Pancreas (tissue), 10 donors: ENCODE data around the gene ADAM11. TPM values are rescaled to one million over a fixed set of nuclear protein-coding genes. Genes with fewer than 3 reads are reported as not detected.
A peak's percentile ranks its signal among the peaks of the same experiment; 100 is the strongest.

Source experiments
- ATAC-seq, 4 donors: fragments of 200-7000 bp; cut with Tn5 transposase; one replicate each; pipeline versions ENCODE4 v1.8.0 to v1.9.1; 2020; ENCODE audit warnings: mild to moderate bottlenecking in 4 of 4, moderate library complexity in 4 of 4
- DNase-seq, 6 donors: peaks; one replicate each; pipeline ENCODE4 v3.0.0-alpha.2; 2020
- FAIRE-seq: peaks from 2 replicates; lab custom pipeline; 2012; peaks lifted over from hg19 to GRCh38; lab: Jason Lieb, UNC
- H3K27ac ChIP-seq, 4 donors: fragments of 200-600 bp; sonication (generic); 1 replicate in 3 of 4; 2 replicates in 1 of 4; pipeline versions ENCODE4 v1.5.0 to v1.8.0; 2020
- H3K27me3 ChIP-seq, 4 donors: fragments of 200-600 bp; one replicate each; pipeline ENCODE4 v1.8.0; 2021
- H3K36me3 ChIP-seq, 3 donors: fragments of 200-600 bp; sonication (generic) in 1 of 3; one replicate each; pipeline versions ENCODE4 v1.5.0 to v1.8.0; 2020 to 2021
- H3K4me1 ChIP-seq, 3 donors: fragments of 200-600 bp; one replicate each; pipeline ENCODE4 v1.8.0; 2021
- H3K4me3 ChIP-seq, 4 donors: fragments of 200-600 bp; sonication (generic) in 2 of 4; one replicate each; pipeline versions ENCODE4 v1.5.0 to v1.8.0; 2020 to 2021
- H3K9me3 ChIP-seq, 4 donors: fragments of 200-600 bp; one replicate each; pipeline ENCODE4 v1.8.0; 2021
- WGBS, 2 donors: extraction: QIAGEN DNeasy Blood & Tissue Kit; methylation state at CpG; one replicate each; pipeline ENCODE4 v1.1.7; 2013; 5-methylcytosine and 5-hydroxymethylcytosine counted together
- intact Hi-C, 3 donors: fragments of 100-400 bp; cut with DNase I; formaldehyde crosslinking; loops; one replicate each; pipeline versions ENCODE4 v1.11.1 to v1.14.2; 2022
- polyA plus RNA-seq, 2 donors: library from polyadenylated mRNA; stranded (reverse); fragments of 200-250 nt; gene quantifications; one replicate each; pipeline ENCODE4 v1.2.3, GENCODE V29; 2013
- total RNA-seq, 6 donors: library from RNA; stranded (reverse); fragmentation: NEBNext Ultra II Directional in 4 of 6; extraction: Animal tissue kit (Norgen Biotek cat#: 25700) in 4 of 6; gene quantifications; one replicate each; pipeline versions ENCODE4 v1.2.1 to v1.2.4, GENCODE V29; 2021 to 2023
- TF ChIP-seq, protein P1 (sequence below), 4 donors: fragments of 200-600 bp; sonication (generic) in 3 of 4; IDR thresholded peaks; one replicate each; pipeline versions ENCODE4 v1.5.0 to v1.8.0; 2021; ENCODE audit warnings: antibody characterized with exemption in 4 of 4
- donor health status: healthy with polysubstance abuse.
- donor health status: DM: no; HTN: no; CAD: no; lungs with moderate emphysema.
- donor health status: DM: no; HTN: no; CAD: no.
- donor health status: control.
- donor health status: control.
- donor health status: Bipolar disorder and iron deficiency.
- donor health status: DM: yes; HTN: yes; CAD: no.
- donor health status: DM: no; HTN: no; CAD: no.
- donor health status: DM: no; HTN: no; CAD: no.
- donor health status: DM: yes; HTN: yes; CAD: no.

The ADAM11 gene
- total and polyA plus RNA-seq, 8 donors, result 0.03 to 0.40 (median 0.18) TPM

DNA sequence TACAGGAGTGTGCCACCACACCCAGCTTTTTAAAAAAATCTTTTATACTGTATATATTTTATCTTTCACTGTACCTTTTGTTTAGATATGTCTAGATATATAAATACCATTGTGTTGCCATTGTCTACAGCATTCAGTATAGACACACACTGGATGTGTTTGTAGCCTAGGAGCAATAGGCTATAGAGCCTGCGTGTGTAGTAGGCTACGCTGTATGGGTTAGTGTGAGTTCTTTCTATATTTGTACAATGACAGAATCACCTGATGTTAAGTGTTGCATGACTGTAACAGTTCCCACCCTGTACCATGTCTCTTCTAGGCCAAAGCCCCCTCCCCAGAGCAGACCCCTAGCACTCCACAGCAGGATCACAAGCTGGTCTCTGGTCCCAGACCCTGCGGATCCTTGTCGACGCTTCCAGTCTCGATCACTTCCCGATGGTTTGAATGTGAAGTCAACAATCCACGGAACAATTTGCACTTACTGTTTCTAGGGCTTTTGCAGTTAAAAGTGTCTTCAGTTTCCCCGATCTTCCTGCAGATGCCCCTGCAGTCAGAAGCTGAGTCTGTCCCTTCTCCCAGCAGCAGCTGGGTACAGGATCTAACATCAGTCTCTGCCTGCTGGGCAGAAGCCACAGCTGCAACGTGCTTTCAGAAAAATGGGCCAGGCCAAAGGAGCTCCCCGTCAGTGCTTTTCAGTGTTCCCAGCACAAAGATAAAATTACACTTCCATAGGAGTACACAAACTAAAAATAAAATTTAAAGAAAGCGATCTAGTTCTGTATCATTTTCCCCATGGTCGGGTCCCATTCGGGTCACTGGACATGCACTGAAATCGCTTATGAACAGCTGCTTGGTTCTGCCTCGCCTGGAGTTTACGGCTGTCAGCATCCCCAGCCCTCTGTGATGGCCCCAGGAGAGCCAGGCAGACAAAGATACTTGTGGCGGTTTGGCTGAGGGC lies 35.4 kb downstream of the ADAM11 start:
- H3K27me3 ChIP-seq, result no peaks in the 10 kb centered on the region
- intact Hi-C loops, result no loop called here
- TF ChIP-seq, protein P1, sequence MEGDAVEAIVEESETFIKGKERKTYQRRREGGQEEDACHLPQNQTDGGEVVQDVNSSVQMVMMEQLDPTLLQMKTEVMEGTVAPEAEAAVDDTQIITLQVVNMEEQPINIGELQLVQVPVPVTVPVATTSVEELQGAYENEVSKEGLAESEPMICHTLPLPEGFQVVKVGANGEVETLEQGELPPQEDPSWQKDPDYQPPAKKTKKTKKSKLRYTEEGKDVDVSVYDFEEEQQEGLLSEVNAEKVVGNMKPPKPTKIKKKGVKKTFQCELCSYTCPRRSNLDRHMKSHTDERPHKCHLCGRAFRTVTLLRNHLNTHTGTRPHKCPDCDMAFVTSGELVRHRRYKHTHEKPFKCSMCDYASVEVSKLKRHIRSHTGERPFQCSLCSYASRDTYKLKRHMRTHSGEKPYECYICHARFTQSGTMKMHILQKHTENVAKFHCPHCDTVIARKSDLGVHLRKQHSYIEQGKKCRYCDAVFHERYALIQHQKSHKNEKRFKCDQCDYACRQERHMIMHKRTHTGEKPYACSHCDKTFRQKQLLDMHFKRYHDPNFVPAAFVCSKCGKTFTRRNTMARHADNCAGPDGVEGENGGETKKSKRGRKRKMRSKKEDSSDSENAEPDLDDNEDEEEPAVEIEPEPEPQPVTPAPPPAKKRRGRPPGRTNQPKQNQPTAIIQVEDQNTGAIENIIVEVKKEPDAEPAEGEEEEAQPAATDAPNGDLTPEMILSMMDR (IDR thresholded peaks at IDR 0.05), result no peak
- H3K36me3 ChIP-seq, result no peaks in the 10 kb centered on the region
- ATAC-seq (no peak), FAIRE-seq (no peak), DNase-seq (no peak)
- no peaks in the 10 kb centered on the region for H3K4me1 ChIP-seq
- no peaks in the 10 kb centered on the region for H3K9me3 ChIP-seq
- no peak overlapping the region for H3K27ac ChIP-seq
- WGBS, 2 donors, result 75 to 82% methylated on average over 18 of the region's 18 CpGs
- no peak overlapping the region for H3K4me3 ChIP-seq

DNA sequence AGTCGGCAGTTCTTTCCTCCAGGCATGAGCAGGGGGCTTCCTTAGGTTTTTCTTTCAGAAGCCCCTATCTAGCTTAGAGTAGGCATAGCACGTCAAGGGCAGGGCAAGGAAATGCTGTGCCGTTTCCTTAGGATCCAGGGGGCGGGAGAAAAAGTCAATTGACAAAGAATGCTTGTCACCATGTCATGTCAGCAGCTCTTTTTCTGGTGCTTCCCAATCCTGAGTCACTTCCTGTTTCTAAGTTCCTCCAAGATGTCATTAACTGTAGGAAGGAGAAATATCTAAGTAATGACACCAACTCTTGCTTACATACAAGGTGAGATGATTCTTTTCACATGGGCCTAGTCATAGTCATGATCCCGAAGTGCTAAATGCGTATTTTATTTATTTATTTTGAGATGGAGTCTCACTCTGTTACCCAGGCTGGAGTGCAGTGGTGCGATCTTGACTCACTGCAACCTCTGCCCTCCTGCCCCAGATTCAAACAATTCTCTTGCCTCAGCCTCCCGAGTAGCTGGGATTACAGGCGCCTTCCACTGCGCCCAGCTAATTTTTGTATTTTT lies 36.1 kb downstream of the ADAM11 start:
- Histone ChIP-seq H3K36me3 (no peaks in the 10 kb centered on the region), H3K9me3 (no peaks in the 10 kb centered on the region), H3K4me1 (no peaks in the 10 kb centered on the region), H3K4me3 (no peak overlapping the region), H3K27me3 (no peaks in the 10 kb centered on the region), H3K27ac (no peak overlapping the region)
- intact Hi-C loops, result no loop called here
- DNase-seq (no peak), FAIRE-seq (no peak), ATAC-seq (peak in 2 of 4 donors; percentile 50 to 54)
- TF ChIP-seq, protein P1 (IDR thresholded peaks at IDR 0.05), result no peak
- WGBS, 2 donors, result 62 to 64% methylated on average over 10 of the region's 10 CpGs

DNA sequence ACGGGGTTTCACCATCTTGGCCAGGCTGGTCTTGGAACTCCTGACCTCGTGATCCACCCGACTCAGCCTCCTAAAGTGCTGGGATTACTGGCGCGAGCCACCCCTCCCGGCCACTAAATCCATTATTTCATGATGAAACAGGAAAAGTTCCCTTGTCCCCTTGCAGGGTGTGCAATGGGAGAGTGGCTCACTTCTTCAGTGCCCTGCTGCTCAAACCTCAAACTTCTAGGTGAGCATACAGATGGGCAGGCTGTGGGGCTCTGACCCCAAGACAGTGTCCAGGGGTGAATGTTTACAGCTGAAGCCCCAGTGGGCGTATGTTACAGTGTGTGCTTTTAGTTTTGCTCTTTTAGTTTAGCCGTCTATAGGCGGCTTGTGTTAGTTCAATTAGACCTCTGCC lies 36.6 kb downstream of the ADAM11 start:
- Histone ChIP-seq H3K27ac (no peak overlapping the region), H3K9me3 (no peaks in the 10 kb centered on the region), H3K4me1 (no peaks in the 10 kb centered on the region), H3K4me3 (no peak overlapping the region), H3K36me3 (no peaks in the 10 kb centered on the region), H3K27me3 (no peaks in the 10 kb centered on the region)
- ATAC-seq (no peak), FAIRE-seq (no peak), DNase-seq (no peak)
- 69 to 80% methylated on average over 9 of the region's 9 CpGs for WGBS, 2 donors
- TF ChIP-seq, protein P1 (IDR thresholded peaks at IDR 0.05), result no peak
- intact Hi-C loops, result no loop called here

DNA sequence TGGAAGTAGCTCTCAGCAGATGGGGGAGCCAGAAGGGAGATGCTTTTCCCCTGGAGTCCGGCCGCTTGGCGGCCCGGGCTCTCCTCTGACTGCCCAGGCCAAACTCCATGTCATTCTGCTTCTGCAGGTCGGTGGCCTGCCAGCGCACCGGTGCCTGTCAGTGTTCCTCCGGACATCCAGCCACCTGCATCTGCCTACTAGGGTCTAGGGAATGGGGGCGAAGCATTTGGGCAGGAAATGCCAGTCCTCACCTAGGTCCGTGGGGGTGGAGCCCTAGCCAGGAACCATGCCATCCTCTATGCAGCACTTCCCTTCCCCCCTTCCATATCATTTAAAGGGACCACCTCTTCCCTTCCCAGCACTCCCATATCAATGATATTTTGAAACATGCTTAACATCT lies 37.1 kb downstream of the ADAM11 start:
- Histone ChIP-seq H3K4me3 (no peak overlapping the region), H3K4me1 (no peaks in the 10 kb centered on the region), H3K27ac (no peak overlapping the region), H3K36me3 (no peaks in the 10 kb centered on the region), H3K9me3 (no peaks in the 10 kb centered on the region), H3K27me3 (no peaks in the 10 kb centered on the region)
- no peak for ATAC-seq
- FAIRE-seq, result no peak
- 64 to 74% methylated on average over 10 of the region's 10 CpGs for WGBS, 2 donors
- intact Hi-C loops, result no loop called here
- TF ChIP-seq, protein P1 (IDR thresholded peaks at IDR 0.05), result no peak
- DNase-seq, result no peak

DNA sequence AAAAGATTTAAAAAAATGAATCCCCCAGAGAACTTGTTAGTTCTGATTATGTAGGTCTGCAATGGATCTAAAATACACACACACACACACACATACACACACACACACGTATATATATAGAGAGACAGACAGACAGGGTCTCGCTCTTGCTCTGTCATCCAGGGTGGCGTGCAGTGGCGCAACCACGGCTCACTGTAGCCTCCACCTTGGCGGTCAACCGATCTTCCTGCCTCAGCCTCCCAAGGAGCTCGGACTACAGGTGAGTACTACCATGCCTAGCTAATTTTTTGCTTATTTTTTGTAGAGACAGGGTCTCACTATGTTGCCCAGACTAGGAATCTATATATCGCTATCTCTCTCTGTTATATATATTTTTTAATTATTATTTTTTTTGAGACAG lies 37.9 kb downstream of the ADAM11 start:
- DNase-seq, result no peak
- Histone ChIP-seq H3K27ac (no peak overlapping the region), H3K4me3 (no peak overlapping the region), H3K36me3 (no peaks in the 10 kb centered on the region), H3K4me1 (no peaks in the 10 kb centered on the region), H3K27me3 (no peaks in the 10 kb centered on the region), H3K9me3 (no peaks in the 10 kb centered on the region)
- FAIRE-seq, result no peak
- intact Hi-C loops, result no loop called here
- TF ChIP-seq, protein P1 (IDR thresholded peaks at IDR 0.05), result no peak
- WGBS, 2 donors, result 80 to 84% methylated on average over 9 of the region's 9 CpGs
- no peak for ATAC-seq
